SK-N-SH treated with all-trans-retinoic acid at 6 μM for 48 hours (cell line): Measurements from ENCODE around the gene PSMB7.

Experiments
- ATAC-seq: fragments of 200-7000 bp; cut with Tn5 transposase; 3 replicates; pipeline ENCODE4 v1.9.1; 2020; ENCODE audit warnings: mild to moderate bottlenecking, moderate library complexity
- ARNTL ChIP-seq: fragments of 450-650 bp; formaldehyde crosslinking; IDR thresholded peaks from 2 replicates; pipeline ENCODE4 v1.5.0; 2020; ENCODE audit warnings: low read depth, mild to moderate bottlenecking, moderate library complexity, borderline replicate concordance
- BACH2 ChIP-seq: fragments of 250-450 bp; sonication (Bioruptor Pico); IDR thresholded peaks from 2 replicates; pipeline ENCODE4 v1.9.0; 2021; ENCODE audit warnings: mild to moderate bottlenecking, borderline replicate concordance
- CSDC2 ChIP-seq: fragments of 250-450 bp; sonication (Bioruptor Pico); IDR thresholded peaks from 2 replicates; pipeline ENCODE4 v1.5.0; 2020; ENCODE audit warnings: mild to moderate bottlenecking, moderate library complexity
- ESRRG ChIP-seq: fragments of 250-450 bp; sonication (Bioruptor Pico); IDR thresholded peaks from 2 replicates; pipeline ENCODE4 v1.6.1; 2021; ENCODE audit warnings: mild to moderate bottlenecking
- GLIS3 ChIP-seq: fragments of 250-450 bp; sonication (Bioruptor Pico); IDR thresholded peaks from 2 replicates; pipeline ENCODE4 v1.5.0; 2020; ENCODE audit warnings: mild to moderate bottlenecking, moderate library complexity
- ISL1 ChIP-seq: fragments of 250-450 bp; sonication (Bioruptor Pico); IDR thresholded peaks from 2 replicates; pipeline ENCODE4 v2.1.2; 2022; ENCODE audit warnings: mild to moderate bottlenecking, moderate library complexity
- OSR1 ChIP-seq: fragments of 250-450 bp; sonication (Bioruptor Pico); IDR thresholded peaks from 2 replicates; pipeline ENCODE4 v1.8.0; 2022; ENCODE audit warnings: moderate library complexity, mild to moderate bottlenecking, inconsistent platforms
- PPARA ChIP-seq: fragments of 250-450 bp; sonication (Bioruptor Pico); IDR thresholded peaks from 2 replicates; pipeline ENCODE4 v1.5.0; 2020; ENCODE audit warnings: mild to moderate bottlenecking, borderline replicate concordance
- RARB ChIP-seq: fragments of 250-450 bp; sonication (Bioruptor Pico); IDR thresholded peaks from 2 replicates; pipeline ENCODE4 v1.8.0; 2021; ENCODE audit warnings: mild to moderate bottlenecking, moderate library complexity
- SNAI2 ChIP-seq: fragments of 250-450 bp; sonication (Bioruptor Pico); IDR thresholded peaks from 2 replicates; pipeline ENCODE4 v1.5.0; 2020; ENCODE audit warnings: mild to moderate bottlenecking, moderate library complexity
- TCF4 ChIP-seq: fragments of 250-450 bp; sonication (Bioruptor Pico); IDR thresholded peaks from 2 replicates; pipeline ENCODE4 v1.8.0; 2021; ENCODE audit warnings: mild to moderate bottlenecking, moderate library complexity, borderline replicate concordance
- TOX ChIP-seq: fragments of 250-450 bp; sonication (Bioruptor Pico); IDR thresholded peaks from 2 replicates; pipeline ENCODE4 v1.8.0; 2021; ENCODE audit warnings: mild to moderate bottlenecking, moderate library complexity, borderline replicate concordance
- ZC3H10 ChIP-seq: fragments of 250-450 bp; sonication (Bioruptor Pico); IDR thresholded peaks from 2 replicates; pipeline ENCODE4 v1.5.1; 2021; ENCODE audit warnings: mild to moderate bottlenecking, moderate library complexity
- ZFP3 ChIP-seq: fragments of 250-450 bp; sonication (Bioruptor Pico); IDR thresholded peaks from 2 replicates; pipeline ENCODE4 v1.5.0; 2020; ENCODE audit warnings: mild to moderate bottlenecking, moderate library complexity
- ZFP30 ChIP-seq: fragments of 450-650 bp; formaldehyde crosslinking; IDR thresholded peaks from 2 replicates; pipeline ENCODE4 v1.5.0; 2022; ENCODE audit warnings: mild to moderate bottlenecking, moderate library complexity
- ZNF565 ChIP-seq: fragments of 450-650 bp; formaldehyde crosslinking; conservative IDR thresholded peaks from 2 replicates; pipeline ENCODE4 v1.5.0; 2020; ENCODE audit warnings: low read depth, mild to moderate bottlenecking, moderate library complexity
- ZNF70 ChIP-seq: fragments of 450-650 bp; formaldehyde crosslinking; IDR thresholded peaks from 2 replicates; pipeline ENCODE4 v1.5.0; 2020; ENCODE audit warnings: mild to moderate bottlenecking, moderate library complexity
- TF ChIP-seq, protein P1 (sequence below): fragments of 250-450 bp; sonication (Bioruptor Pico); IDR thresholded peaks from 2 replicates; pipeline ENCODE4 v1.8.0; 2021; ENCODE audit warnings: low read depth, mild to moderate bottlenecking, moderate library complexity, borderline replicate concordance
- TF ChIP-seq, protein P2 (sequence below): fragments of 250-450 bp; sonication (Bioruptor Pico); IDR thresholded peaks from 2 replicates; pipeline ENCODE4 v1.5.1; 2021; ENCODE audit warnings: mild to moderate bottlenecking, moderate library complexity
- TF ChIP-seq, protein P3 (sequence below): fragments of 250-450 bp; sonication (Bioruptor Pico); IDR thresholded peaks from 2 replicates; pipeline ENCODE4 v1.8.0; 2020; ENCODE audit warnings: mild to moderate bottlenecking, moderate library complexity, borderline replicate concordance
- TF ChIP-seq, protein P4 (sequence below): fragments of 250-450 bp; sonication (Bioruptor Pico); IDR thresholded peaks from 2 replicates; pipeline ENCODE4 v1.5.1; 2020; ENCODE audit warnings: low read depth, mild to moderate bottlenecking, moderate library complexity
- TF ChIP-seq, protein P5 (sequence below): fragments of 250-450 bp; sonication (Bioruptor Pico); IDR thresholded peaks from 2 replicates; pipeline ENCODE4 v1.5.0; 2020; ENCODE audit warnings: mild to moderate bottlenecking, moderate library complexity

Gene PSMB7

DNA sequence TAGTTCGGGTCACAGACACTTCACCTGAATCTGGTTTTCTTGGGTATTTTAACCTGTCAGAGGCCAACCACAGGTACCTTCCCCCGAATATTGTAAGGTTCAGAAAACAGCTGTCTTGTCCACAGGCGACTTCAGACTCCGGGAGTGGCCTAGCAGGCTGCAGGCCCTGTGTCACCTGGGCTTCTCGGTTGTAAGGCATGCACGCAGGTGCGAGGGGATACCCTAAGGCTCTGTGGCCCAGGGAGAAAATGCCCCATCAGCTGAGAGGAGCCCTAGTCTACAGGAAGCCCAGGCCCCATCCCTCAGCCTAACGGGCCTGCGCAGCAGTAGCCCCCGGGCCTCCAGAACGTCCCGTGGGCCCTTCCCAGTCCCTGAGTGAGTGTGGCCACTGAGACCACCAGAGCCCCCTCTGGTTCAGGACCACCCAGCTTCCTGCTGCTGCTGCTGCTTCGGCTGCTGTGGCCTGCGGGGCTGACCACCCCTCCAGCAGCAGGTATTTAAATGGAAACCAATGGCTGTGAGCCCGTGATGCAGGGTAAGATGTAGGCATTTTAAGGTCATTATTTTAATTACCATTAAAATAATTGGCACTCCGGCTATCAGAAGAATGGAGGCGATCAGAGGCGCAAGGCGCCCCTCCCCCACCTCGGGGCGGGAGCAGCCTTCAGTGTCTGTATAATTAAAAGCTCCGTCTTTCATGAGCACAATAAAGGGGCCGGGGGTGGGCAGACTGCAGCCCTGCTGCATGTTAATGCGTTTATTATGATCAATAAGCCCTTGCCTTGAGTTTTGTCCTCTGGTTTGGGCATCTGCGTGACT, 65.4 kb downstream of the PSMB7 start:
- TF ChIP-seq TOX (CRISPR knock-in tag) (no peak), ARNTL (no peak), ISL1 (CRISPR knock-in tag) (no peak), PPARA (CRISPR knock-in tag) (no peak), ZC3H10 (no peak), CSDC2 (CRISPR knock-in tag) (no peak), ZFP30 (no peak), GLIS3 (CRISPR knock-in tag) (no peak), TCF4 (CRISPR knock-in tag) (no peak), OSR1 (CRISPR knock-in tag) (no peak), RARB (CRISPR knock-in tag) (no peak), BACH2 (CRISPR knock-in tag) (no peak), ZNF70 (CRISPR knock-in tag) (no peak)
- TF ChIP-seq, protein P1, sequence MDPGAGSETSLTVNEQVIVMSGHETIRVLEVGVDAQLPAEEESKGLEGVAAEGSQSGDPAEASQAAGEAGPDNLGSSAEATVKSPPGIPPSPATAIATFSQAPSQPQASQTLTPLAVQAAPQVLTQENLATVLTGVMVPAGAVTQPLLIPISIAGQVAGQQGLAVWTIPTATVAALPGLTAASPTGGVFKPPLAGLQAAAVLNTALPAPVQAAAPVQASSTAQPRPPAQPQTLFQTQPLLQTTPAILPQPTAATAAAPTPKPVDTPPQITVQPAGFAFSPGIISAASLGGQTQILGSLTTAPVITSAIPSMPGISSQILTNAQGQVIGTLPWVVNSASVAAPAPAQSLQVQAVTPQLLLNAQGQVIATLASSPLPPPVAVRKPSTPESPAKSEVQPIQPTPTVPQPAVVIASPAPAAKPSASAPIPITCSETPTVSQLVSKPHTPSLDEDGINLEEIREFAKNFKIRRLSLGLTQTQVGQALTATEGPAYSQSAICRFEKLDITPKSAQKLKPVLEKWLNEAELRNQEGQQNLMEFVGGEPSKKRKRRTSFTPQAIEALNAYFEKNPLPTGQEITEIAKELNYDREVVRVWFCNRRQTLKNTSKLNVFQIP (CRISPR knock-in tag), result no peak
- no peak for ATAC-seq

DNA sequence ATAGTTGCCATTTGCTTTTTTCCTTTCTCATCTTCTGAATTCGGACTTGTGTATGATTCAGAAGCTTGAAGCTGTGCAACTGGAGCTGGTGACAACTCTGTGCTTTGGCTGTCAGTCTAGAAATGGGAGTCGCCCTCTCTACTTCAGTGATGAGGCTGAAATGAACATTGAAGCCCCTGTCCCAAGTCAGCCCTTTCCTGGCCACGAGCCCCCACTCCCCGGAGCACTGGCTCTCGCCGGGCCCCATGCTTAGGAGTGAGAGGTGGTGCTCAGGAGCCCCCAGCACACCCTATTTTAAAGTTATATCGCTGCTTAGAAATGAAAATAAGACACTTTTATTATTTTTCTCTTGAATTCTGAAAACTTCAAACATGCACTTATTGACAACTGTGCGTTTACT, 66.0 kb downstream of the PSMB7 start:
- TF ChIP-seq SNAI2 (CRISPR knock-in tag), result no peak
- TF ChIP-seq, protein P2, sequence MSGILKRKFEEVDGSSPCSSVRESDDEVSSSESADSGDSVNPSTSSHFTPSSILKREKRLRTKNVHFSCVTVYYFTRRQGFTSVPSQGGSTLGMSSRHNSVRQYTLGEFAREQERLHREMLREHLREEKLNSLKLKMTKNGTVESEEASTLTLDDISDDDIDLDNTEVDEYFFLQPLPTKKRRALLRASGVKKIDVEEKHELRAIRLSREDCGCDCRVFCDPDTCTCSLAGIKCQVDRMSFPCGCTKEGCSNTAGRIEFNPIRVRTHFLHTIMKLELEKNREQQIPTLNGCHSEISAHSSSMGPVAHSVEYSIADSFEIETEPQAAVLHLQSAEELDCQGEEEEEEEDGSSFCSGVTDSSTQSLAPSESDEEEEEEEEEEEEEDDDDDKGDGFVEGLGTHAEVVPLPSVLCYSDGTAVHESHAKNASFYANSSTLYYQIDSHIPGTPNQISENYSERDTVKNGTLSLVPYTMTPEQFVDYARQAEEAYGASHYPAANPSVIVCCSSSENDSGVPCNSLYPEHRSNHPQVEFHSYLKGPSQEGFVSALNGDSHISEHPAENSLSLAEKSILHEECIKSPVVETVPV (CRISPR knock-in tag), result no peak
- TF ChIP-seq, protein P3, sequence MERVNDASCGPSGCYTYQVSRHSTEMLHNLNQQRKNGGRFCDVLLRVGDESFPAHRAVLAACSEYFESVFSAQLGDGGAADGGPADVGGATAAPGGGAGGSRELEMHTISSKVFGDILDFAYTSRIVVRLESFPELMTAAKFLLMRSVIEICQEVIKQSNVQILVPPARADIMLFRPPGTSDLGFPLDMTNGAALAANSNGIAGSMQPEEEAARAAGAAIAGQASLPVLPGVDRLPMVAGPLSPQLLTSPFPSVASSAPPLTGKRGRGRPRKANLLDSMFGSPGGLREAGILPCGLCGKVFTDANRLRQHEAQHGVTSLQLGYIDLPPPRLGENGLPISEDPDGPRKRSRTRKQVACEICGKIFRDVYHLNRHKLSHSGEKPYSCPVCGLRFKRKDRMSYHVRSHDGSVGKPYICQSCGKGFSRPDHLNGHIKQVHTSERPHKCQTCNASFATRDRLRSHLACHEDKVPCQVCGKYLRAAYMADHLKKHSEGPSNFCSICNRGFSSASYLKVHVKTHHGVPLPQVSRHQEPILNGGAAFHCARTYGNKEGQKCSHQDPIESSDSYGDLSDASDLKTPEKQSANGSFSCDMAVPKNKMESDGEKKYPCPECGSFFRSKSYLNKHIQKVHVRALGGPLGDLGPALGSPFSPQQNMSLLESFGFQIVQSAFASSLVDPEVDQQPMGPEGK (CRISPR knock-in tag), result no peak
- TF ChIP-seq ZNF70 (CRISPR knock-in tag), result no peak
- no peak for TF ChIP-seq ARNTL
- no peak for TF ChIP-seq ZC3H10
- TF ChIP-seq, protein P4, sequence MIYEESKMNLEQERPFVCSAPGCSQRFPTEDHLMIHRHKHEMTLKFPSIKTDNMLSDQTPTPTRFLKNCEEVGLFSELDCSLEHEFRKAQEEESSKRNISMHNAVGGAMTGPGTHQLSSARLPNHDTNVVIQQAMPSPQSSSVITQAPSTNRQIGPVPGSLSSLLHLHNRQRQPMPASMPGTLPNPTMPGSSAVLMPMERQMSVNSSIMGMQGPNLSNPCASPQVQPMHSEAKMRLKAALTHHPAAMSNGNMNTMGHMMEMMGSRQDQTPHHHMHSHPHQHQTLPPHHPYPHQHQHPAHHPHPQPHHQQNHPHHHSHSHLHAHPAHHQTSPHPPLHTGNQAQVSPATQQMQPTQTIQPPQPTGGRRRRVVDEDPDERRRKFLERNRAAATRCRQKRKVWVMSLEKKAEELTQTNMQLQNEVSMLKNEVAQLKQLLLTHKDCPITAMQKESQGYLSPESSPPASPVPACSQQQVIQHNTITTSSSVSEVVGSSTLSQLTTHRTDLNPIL (CRISPR knock-in tag), result no peak
- no peak for TF ChIP-seq TCF4 (CRISPR knock-in tag)
- TF ChIP-seq ZNF565 (CRISPR knock-in tag), result no peak
- TF ChIP-seq ZFP3 (CRISPR knock-in tag), result no peak
- no peak for TF ChIP-seq ISL1 (CRISPR knock-in tag)
- TF ChIP-seq OSR1 (CRISPR knock-in tag), result no peak
- TF ChIP-seq RARB (CRISPR knock-in tag), result no peak
- no peak for TF ChIP-seq PPARA (CRISPR knock-in tag)
- TF ChIP-seq, protein P5, sequence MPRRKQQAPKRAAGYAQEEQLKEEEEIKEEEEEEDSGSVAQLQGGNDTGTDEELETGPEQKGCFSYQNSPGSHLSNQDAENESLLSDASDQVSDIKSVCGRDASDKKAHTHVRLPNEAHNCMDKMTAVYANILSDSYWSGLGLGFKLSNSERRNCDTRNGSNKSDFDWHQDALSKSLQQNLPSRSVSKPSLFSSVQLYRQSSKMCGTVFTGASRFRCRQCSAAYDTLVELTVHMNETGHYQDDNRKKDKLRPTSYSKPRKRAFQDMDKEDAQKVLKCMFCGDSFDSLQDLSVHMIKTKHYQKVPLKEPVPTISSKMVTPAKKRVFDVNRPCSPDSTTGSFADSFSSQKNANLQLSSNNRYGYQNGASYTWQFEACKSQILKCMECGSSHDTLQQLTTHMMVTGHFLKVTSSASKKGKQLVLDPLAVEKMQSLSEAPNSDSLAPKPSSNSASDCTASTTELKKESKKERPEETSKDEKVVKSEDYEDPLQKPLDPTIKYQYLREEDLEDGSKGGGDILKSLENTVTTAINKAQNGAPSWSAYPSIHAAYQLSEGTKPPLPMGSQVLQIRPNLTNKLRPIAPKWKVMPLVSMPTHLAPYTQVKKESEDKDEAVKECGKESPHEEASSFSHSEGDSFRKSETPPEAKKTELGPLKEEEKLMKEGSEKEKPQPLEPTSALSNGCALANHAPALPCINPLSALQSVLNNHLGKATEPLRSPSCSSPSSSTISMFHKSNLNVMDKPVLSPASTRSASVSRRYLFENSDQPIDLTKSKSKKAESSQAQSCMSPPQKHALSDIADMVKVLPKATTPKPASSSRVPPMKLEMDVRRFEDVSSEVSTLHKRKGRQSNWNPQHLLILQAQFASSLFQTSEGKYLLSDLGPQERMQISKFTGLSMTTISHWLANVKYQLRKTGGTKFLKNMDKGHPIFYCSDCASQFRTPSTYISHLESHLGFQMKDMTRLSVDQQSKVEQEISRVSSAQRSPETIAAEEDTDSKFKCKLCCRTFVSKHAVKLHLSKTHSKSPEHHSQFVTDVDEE (CRISPR knock-in tag), result no peak
- TF ChIP-seq ESRRG (CRISPR knock-in tag), result no peak
- no peak for TF ChIP-seq BACH2 (CRISPR knock-in tag)
- TF ChIP-seq ZFP30, result no peak
- ATAC-seq, result no peak
